Measurements from ENCODE around the gene METRNL.

METRNL gene

GRCh38 chr17:83067071-83067717 lies 12.2 kb upstream of the METRNL start:
- no peak for DNase-seq (ENCODE audit: low read depth in 2 of 2)

- no peak for DNase-seq (ENCODE audit: low read depth in 2 of 2)
These were observed 11.6 kb upstream of the METRNL start for GRCh38 chr17:83067718-83068261.

GRCh38 chr17:83068641-83069570 lies 10.5 kb upstream of the METRNL start:
- DNase-seq (ENCODE audit: low read depth in 2 of 2), result no peak

- no peak for DNase-seq (ENCODE audit: low read depth in 2 of 2)
These were observed 9.9 kb upstream of the METRNL start for GRCh38 chr17:83069571-83069906.

- DNase-seq (ENCODE audit: low read depth in 2 of 2), result no peak
These were observed 9.3 kb upstream of the METRNL start for GRCh38 chr17:83069931-83070742.

- no peak for DNase-seq (ENCODE audit: low read depth in 2 of 2)
These were observed 8.5 kb upstream of the METRNL start for GRCh38 chr17:83070800-83071341.

- no peak for DNase-seq (ENCODE audit: low read depth in 2 of 2)
These were observed 8.0 kb upstream of the METRNL start for GRCh38 chr17:83071365-83071764.

- DNase-seq (ENCODE audit: low read depth in 2 of 2), result no peak
These were observed 7.3 kb upstream of the METRNL start for GRCh38 chr17:83071966-83072562.

GRCh38 chr17:83072600-83073358 lies 6.6 kb upstream of the METRNL start:
- DNase-seq (ENCODE audit: low read depth in 2 of 2), result no peak

- DNase-seq (ENCODE audit: low read depth in 2 of 2), result no peak
These were observed 5.9 kb upstream of the METRNL start for GRCh38 chr17:83073389-83074063.

- DNase-seq (ENCODE audit: low read depth in 2 of 2), result no peak
These were observed 4.8 kb upstream of the METRNL start for GRCh38 chr17:83074486-83075223.

- DNase-seq (ENCODE audit: low read depth in 2 of 2), result no peak
These were observed 4.0 kb upstream of the METRNL start for GRCh38 chr17:83075270-83075880.

- no peak for DNase-seq (ENCODE audit: low read depth in 2 of 2)
These were observed 2.5 kb upstream of the METRNL start for GRCh38 chr17:83076938-83077337.

GRCh38 chr17:83077411-83077810 lies 2.0 kb upstream of the METRNL start:
- DNase-seq (ENCODE audit: low read depth in 2 of 2), result no peak

- no peak for DNase-seq (ENCODE audit: low read depth in 2 of 2)
These were observed 1.5 kb upstream of the METRNL start for GRCh38 chr17:83077939-83078338.

- DNase-seq (ENCODE audit: low read depth in 2 of 2), result peak in 1 of 2 donors; percentile 11
These were observed 744 bp upstream of the METRNL start for GRCh38 chr17:83078378-83079351.

- no peak for DNase-seq (ENCODE audit: low read depth in 2 of 2)
These were observed 563 bp downstream of the METRNL start for GRCh38 chr17:83079766-83080578.

Measured in stimulated activated CD4-positive, alpha-beta T cell treated with anti-CD3 and anti-CD28 coated beads, Interleukin-1b, Interleukin-23, amount 100 ng/mL, for 4 hours (primary cell).